ENCODE results near the gene CACNA2D3.

GRCh38 chr3:55064164-55064563 lies 941.8 kb downstream of the CACNA2D3 start:
- TF ChIP-seq POLR2AphosphoS5 (IDR thresholded peaks at IDR 0.05; ENCODE audit: low read depth, low read length): no peak
- no peak for TF ChIP-seq TAF1 (IDR thresholded peaks at IDR 0.05; ENCODE audit: borderline replicate concordance, insufficient read depth, low read length)
- no peak for TF ChIP-seq REST (IDR thresholded peaks at IDR 0.05; ENCODE audit: insufficient read depth in 1 of 2, low read depth in 2 of 2, low read length in 2 of 2)
- no peak for TF ChIP-seq FOXP2 (optimal IDR thresholded peaks at IDR 0.05; ENCODE audit: borderline replicate concordance, extremely low read depth, extremely low read length, insufficient read depth)
